GM21529 (cell line): Measurements from ENCODE around the gene KCNK10.

ENCODE experiments used
- ATAC-seq: cut with Tn5 transposase; IDR thresholded peaks from one replicate; pipeline ENCODE4 v1.9.1; 2021; ENCODE audit not compliant: unreplicated experiment

Gene KCNK10, protein sequence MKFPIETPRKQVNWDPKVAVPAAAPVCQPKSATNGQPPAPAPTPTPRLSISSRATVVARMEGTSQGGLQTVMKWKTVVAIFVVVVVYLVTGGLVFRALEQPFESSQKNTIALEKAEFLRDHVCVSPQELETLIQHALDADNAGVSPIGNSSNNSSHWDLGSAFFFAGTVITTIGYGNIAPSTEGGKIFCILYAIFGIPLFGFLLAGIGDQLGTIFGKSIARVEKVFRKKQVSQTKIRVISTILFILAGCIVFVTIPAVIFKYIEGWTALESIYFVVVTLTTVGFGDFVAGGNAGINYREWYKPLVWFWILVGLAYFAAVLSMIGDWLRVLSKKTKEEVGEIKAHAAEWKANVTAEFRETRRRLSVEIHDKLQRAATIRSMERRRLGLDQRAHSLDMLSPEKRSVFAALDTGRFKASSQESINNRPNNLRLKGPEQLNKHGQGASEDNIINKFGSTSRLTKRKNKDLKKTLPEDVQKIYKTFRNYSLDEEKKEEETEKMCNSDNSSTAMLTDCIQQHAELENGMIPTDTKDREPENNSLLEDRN

DNA sequence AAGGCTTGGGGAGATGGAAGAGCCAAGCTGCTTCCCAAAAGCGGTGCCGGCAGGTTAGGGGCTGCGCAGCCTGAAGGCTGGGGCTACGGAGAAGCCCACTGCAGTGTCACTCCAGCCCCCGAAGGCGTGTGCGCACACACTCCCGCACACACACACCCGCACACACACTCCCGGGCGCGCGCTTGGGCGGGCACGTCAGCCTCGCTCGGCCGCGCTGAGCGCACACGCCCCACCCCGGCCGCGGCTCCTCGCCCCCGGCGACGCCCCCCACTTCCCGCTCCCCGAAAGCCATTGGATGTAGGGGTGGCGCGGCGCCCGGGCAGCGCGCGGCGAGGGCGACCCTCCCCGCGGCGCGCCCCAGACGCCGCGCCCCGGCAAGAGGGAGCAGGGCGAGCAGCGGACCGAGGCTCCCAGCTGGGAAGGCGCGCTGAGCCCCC lies at the start of gene KCNK10:
KCNK10 (minus strand) TSS at position 184 of the 437 bp plus-strand sequence. CDS start 471 bp downstream, outside the sequence.
- ATAC-seq: peak; percentile 33

DNA sequence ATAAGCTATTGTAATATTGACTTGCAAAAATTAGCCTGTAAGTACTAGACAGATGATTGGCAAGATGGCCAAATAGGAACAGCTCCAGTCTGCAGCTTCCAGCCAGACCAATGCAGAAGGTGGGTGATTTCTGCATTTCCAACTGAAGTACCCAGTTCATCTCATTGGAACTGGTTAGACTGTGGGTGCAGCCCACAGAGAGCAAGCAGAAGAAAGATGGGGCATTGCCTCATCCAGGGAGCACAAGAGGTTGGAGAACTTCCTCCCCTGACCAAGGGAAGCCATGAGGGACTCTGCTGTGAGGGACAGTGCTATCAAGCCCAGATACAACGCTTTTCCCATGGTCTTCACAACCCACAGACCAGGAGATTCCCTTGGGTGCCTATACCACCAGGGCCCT lies 46.4 kb upstream of the KCNK10 start:
- no peak for ATAC-seq

DNA sequence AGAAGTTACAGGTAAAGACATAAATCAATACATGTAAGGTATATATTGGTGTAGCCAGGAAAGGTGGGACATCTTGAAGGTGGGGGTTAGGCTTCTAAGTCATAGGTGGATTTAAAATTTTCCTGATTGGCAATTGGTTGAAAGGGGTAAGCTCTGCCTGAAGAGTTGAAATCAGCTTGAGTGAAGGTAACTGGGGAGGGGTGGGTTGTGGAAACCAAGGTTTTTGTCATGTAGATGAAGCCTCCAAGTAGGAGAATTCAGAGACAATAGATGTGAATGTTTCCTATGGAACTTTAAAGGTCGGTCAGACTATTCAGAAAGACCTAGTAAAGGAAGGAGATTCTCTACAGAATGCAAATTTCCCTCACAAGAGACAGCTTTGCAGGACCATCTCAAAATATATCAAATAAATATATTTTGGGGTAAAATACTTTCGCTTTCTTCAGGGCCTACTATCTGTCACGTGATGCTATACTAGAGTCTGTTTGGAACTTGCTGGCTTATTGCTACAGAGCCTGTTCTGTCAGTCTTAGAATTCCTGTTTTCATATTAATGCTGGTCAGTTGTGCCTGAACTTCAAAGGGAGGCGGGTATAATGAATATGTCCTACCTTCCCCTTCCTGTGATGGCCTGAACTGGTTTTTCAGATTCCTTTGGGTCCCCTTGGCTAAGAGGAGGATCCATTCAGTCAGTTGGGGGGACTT lies 41.8 kb upstream of the KCNK10 start:
- ATAC-seq: no peak

DNA sequence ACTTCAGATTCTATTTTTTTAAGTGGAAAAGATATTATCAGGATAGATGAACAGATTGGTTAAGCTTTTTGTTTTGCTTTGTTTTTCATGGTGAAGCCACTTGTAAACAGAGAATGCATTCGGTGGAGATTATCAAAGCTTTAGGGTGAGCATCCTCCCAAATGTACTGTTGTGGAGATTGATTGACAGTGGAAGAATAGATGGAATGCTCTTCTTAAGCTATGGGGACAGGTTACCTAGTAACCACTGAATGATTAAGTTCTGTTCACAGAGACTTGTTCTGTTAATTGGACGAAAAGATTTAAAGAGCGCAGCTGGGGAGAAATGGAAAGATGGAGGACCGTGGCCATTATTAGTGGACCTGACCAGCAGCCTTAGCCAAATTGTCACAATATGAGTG lies 40.6 kb upstream of the KCNK10 start:
- ATAC-seq: no peak

DNA sequence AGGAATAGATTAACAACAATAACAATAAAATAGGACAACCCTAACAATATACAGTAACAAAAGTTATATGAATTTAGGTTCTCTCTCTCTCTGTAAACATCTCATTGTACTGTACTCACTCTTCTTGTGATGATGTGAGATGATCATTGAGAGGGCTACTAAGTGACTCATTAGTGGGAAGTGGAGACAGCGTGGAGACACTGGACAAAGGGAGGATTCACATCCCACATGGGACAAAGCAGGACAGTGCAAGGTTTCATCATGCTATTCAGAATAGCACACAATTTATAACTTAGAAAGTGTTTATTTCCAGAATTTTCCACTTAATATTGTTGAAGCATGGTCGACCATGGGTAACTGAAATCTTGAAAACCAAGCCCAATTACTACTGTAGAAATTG lies 36.4 kb upstream of the KCNK10 start:
- ATAC-seq: no peak

DNA sequence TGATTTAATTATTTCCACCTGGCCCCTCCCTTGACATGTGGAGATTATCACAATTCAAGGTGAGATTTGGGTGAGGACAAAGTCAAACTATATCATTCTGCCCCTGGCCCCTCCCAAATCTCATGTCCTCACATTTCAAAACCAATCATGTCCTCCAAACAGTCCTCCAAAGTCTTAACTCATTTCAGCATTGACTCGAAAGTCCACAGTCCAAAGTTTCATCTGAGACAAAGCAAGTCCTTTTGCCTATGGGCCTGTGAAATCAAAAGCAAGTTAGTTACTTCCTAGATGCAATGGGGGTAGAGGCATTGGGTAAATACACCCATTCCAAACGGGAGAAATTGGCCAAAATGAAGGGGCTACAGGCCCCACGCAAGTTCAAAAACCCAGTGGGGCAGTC lies 31.3 kb upstream of the KCNK10 start:
- no peak for ATAC-seq

DNA sequence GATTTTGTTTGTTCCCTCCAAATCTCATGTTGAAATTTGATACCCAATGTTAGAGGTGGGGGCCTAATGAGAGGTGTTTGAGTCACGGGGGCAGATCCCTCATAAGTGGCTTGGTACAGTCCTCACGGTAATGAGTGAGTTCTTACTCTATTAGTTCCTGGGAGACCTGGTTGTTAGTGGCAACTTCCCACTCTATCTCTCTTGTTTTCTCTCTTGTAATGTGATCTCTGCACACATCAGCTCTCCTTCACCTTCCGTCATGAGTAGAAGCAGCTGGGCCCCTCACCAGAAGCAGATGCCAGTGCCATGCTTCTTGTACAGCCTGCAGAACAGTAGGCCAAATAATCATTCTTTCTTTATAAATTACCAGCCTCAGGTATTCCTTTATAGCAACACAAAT lies 29.6 kb upstream of the KCNK10 start:
- ATAC-seq: no peak

DNA sequence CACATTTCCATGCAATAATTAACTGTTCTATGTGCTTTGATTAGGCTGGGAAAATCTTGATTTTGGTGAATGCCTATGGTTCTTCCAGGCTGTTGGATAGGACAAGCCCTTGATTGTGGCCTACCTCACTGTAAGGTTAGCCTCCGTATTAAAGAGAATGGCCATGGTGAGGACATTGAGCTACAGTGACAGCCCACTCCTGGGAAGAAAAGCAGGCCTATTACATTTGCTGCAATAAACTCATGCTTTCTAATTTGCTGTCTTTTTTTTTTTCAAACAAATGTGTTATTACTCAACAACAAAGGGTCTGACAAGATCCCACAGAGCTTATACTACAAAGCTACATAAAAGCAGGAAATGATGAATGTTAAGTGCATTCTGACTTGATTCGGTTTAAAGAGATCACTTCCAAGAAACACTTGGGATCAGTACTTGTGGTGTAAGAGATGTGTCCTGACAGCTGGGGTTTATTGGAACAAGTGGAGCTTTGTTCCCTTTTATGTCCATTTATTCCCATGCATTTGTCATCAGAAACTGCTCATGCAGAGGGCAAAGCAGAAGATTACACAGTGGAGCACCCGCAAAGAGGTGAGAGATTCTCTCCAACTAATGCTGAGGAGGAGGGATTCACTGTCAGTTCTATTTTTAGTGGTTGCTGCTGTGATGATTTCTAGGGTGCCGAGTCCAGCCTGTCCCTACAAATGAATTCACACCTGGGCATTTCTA lies 29.1 kb upstream of the KCNK10 start:
- ATAC-seq: no peak

DNA sequence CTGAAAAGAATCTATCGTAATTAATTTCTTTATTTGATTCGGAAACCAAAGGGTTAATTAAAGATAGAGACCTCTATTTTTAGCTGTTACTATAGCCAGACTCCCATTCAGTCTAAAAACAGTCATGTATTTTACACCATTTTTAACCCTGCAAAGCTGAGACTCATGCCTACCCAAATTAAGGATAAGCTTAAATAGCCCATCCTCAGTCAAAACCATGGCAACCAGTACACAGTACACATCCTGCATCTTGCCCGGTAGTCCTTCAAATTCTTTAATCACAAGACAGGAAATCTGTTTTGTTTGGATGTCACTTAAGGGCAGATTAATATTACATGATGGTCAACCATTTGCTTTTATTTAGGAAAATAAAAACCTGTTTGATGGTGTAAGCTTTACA lies 25.5 kb upstream of the KCNK10 start:
- ATAC-seq: no peak

DNA sequence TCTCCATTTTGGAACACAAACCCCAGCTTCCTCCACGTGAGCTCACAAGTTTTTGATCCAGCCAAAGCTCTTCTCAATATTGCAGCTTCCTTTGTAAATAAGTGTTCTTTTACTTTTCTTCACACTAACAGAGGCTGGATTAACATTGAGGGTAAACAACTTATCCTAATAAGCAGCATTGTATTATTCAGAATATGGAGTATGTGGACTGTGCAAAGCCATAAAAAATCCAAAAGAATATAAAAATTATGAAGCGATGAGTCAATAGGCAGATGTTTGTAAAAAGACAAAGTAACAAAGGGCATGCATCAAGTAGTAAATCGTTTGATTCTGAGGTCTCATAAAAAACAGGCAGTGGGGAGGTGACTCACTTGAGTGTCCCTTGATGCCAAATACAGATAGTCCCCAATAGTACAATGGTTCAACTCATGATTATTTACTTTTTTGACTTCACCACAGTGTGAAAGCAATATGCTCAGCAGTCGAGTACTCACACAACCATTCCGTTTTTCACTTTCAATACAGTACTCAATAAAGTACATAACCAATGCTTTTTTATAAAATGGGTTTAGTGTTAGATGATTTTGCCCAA lies 23.1 kb upstream of the KCNK10 start:
- ATAC-seq: no peak

DNA sequence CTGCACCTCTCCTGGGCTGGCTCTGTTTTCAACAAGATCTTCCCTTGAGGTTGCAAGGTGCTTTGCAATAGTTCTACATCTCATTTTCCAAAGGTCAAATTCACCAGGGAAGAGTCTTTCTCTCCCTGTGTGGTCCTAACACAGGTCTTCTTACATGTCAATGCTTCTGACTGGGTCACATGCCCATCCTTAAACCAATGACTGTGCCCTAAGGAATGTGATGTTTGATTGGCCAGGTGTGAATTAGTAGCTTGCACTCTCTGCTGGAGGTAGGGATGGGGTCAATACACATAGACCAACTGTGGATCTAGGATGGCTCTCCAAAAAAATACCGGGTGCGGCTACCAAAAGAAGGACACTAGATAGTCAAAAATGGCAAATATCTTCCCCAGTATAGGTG lies 19.9 kb upstream of the KCNK10 start:
- ATAC-seq: no peak

DNA sequence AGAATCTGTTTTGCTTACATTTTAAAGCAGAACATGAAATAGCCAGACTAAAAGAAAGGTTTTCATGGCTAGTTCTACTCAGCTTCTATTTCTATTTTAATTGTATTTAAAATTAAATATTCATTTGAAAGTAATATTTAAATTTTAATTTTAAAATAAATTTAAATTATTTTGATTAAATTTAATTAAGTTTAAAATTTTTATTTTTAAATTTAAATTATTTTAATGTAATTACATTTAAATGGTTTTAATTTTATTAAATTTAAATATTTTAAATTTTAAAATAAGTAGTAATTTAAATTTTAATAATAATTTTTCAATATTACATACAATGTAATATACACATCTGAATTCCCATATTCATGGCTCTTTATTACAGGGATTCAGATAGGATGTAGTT lies 17.3 kb upstream of the KCNK10 start:
- ATAC-seq: no peak

DNA sequence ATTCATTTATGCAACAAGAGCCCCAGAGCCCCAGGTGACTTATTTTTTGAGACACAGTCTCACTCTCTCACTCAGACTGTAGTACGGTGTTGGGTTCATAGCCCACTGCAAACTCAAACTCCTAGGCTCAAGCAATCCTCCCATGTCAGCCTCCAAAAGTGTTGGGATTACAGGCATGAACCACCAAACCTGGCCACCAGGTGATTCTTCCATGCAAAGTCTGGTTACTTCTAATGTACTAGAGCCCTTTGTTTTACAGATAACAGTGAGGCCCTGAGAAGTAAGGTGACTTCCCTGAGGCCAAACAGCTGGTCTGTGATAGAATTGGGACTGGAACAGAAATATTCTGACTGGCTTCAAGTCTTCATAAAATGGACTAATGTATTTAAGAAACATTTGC lies 10.0 kb upstream of the KCNK10 start:
- ATAC-seq: no peak

DNA sequence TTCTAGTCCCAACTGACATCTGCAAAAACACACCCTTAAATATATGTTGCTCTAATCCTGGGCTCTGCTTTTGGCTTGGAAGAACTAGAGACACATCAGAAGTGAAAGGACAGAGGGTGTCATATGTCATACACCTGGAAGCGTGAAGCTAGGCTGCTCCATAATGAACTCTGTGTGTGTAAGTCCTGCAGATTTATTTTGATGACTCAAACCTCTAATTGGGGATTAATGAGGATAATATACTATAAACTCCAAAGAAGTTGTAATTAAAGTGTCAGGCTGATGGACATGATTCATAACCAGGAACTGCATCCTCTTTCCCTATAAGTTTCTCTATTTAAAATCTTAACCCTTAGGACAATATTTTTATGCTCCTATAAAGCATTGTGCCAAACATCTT lies 4.4 kb upstream of the KCNK10 start:
- no peak for ATAC-seq

DNA sequence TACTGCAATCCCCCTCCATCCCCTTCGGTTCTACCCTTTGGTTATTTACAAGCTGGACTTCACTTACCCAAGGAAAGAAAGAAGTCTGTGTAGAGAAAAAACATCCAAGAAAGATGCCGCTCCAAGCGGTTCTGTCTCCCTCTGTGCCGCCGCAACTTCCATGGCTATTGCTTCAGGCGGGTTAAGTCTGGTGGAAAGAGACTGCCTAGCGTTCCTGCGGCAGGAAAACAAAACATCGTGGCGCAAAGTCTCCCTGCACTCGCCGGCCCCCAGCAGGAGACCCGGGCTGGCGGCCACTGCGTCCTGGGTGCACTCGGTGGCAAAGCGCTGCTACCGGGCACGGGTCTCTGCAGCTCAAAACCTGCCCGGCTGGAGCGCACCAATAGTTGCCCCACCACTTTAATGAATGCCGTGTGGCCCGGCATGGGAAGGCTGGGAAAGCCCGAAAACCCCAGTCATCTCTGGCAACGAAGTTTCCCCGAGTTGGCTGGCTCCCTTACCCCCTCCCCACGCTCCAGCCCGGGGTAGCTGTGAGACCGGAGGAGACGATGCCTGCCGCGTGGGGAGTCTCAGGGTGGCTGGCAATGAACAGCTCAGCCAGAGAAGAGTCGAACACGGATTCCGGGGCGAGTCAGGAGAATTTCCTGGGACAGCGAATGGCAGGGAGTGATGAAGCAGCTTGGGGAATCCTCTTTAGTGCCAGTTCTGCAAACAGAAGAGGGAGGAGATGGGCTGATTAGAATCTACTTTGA lies 3.5 kb upstream of the KCNK10 start:
- ATAC-seq: no peak

DNA sequence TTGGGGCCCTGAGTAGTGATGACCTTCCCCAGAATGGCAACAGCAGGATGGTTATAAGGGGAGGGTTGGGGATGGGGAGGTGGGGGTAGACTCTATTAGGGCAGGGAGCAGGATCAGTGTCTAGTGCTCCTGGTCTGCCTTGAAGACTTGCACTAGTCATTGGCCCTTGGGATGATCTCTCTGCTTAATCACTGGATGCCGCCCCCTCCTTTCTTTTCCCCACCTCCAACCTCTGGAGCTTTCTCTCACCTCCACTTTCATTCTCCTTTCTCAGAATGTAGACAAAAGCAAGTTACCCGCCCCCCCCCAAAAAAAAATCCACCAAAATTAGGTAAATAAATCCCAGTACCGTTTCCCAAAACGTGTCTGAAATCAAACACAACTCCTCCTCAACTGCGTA lies 2.8 kb upstream of the KCNK10 start:
- no peak for ATAC-seq

DNA sequence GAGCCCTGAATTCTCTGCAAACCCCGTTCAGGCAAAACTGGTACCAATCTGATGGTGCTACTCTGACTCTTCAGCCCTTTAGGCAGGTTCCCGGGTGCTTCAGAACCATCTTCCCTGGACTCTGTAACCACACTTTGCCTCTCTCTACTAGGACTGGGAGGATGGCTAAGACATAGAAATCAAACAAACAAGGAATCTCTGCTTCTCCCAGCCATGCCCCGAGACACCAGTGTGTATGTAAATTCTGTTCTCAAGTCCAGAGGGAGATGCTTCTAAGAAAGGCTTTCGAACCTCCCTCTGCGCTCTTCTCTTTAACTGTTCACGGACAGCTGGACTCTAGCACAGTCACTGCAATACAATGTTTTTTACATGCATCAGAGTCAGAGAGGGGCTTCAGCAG lies 1.9 kb upstream of the KCNK10 start:
- no peak for ATAC-seq

DNA sequence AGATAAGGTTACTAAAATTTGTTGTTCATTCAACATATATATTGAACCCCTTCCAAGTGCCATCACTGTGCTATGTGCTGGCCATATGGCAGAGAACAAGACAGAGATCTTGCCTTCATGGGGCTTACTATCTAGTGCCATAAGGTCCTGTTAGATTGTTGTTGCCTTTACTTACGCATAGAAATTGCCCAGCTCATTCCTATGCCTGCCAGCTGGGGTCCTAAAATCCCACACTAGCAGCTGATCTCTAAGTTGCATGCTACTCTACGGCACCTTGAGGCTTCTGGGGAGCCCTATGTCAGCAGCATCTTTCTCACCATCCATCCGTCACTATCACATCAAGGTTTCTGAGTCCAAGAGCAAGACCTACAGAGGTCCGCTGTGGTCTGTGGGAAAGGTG lies 1.4 kb upstream of the KCNK10 start:
- no peak for ATAC-seq

DNA sequence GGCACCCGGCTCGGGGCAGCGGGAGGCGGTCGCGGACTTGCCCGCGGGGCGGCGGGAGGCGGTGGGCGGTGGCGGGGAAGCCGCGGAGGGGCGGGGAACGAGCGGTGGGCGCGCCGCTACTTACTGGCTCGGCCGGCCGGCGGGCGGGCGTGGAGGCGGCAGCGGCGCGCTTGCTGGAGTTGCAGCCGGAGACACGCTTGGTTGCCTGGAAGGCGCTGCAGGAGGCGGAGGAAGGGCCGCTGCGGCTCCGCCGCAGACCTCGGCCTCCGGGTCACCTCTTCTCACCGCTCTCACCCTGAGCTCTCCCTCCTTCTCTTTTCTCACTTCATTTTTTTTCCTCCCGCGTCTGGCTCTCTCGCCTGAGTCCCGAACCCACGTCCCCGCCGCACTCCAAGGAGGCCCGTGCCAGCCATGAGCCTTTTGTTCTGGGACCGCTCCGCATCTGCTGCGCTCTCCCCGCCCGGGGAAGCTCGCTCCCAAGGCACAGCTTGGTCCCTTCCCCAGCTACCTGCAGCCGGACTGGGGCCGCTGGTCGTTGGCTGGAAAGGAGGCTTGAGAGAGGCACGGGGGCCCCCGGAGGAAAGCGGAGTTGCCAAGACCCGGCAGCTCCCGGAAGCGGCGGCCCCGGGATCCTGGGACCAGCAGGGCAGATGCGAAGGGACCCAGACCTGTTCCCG lies 592 bp upstream of the KCNK10 start:
- peak; percentile 84 for ATAC-seq

DNA sequence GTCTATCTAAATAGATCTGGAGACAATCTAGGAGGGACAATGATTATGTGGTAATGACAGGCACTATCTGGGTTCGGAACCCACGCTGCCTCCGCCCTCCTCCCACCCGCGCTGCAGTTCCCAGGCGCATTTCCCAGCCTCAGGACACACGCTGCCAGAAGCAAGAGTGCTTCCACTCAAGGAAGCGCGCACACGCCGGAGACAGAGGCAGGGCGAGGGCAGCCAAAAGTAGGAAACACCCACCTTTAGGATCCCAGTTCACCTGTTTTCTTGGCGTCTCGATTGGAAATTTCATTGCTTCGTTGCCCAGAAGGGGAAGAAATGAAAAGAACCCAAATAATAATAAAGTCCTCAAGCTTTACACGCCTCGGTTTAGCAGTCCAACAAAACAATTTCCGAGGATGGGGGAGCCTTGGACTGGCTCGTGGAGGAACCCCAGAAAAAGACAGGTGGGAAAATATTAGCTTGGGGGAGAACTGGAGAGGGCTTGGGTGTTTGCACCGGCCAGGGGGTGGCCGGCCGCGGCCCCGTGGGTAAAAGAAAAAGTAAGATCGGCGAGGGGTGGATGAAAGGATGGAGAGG lies 474 bp downstream of the KCNK10 start:
- ATAC-seq: no peak
